ENCODE data around the gene LRP1B. TPM values are rescaled to one million over a fixed set of nuclear protein-coding genes. Genes with fewer than 3 reads are reported as not detected.

LRP1B gene
- total RNA-seq, 1 donor from 2014 or later, result 0.12 TPM

- no peak for DNase-seq (ENCODE audit: low read depth)
- no peak overlapping the region for H3K4me3 ChIP-seq (ENCODE audit: low read depth, low read length)
- TF ChIP-seq CTCF (conservative IDR thresholded peaks at IDR 0.05; ENCODE audit: low read depth, low read length), result no peak
Observed at GRCh38 chr2:140248623-140249022, 1882.2 kb downstream of the LRP1B start.

- DNase-seq (ENCODE audit: low read depth), result no peak
- no peak for TF ChIP-seq CTCF (conservative IDR thresholded peaks at IDR 0.05; ENCODE audit: low read depth, low read length)
Observed at GRCh38 chr2:140247451-140248195, 1883.2 kb downstream of the LRP1B start.

GRCh38 chr2:140246957-140247356 lies 1883.9 kb downstream of the LRP1B start:
- TF ChIP-seq CTCF (conservative IDR thresholded peaks at IDR 0.05; ENCODE audit: low read depth, low read length), result no peak
- H3K4me3 ChIP-seq (ENCODE audit: low read depth, low read length), result no peak overlapping the region
- no peak for DNase-seq (ENCODE audit: low read depth)

More at GRCh38 chr2:140247451-140248195, 1883.2 kb downstream of the LRP1B start:
- H3K4me3 ChIP-seq (ENCODE audit: low read depth, low read length), result no peak overlapping the region

- H3K4me3 ChIP-seq (ENCODE audit: low read depth, low read length), result no peak overlapping the region
- no peak for TF ChIP-seq CTCF (conservative IDR thresholded peaks at IDR 0.05; ENCODE audit: low read depth, low read length)
- no peak for DNase-seq (ENCODE audit: low read depth)
Observed at GRCh38 chr2:140246058-140246457, 1884.8 kb downstream of the LRP1B start.

- no peak overlapping the region for H3K4me3 ChIP-seq (ENCODE audit: low read depth, low read length)
- DNase-seq (ENCODE audit: low read depth), result no peak
- TF ChIP-seq CTCF (conservative IDR thresholded peaks at IDR 0.05; ENCODE audit: low read depth, low read length), result peak; percentile 31
Observed at GRCh38 chr2:140242889-140243288, 1887.9 kb downstream of the LRP1B start.

GRCh38 chr2:140234116-140234515 lies 1896.7 kb downstream of the LRP1B start:
- H3K4me3 ChIP-seq (ENCODE audit: low read depth, low read length), result no peak overlapping the region
- no peak for DNase-seq (ENCODE audit: low read depth)
- no peak for TF ChIP-seq CTCF (conservative IDR thresholded peaks at IDR 0.05; ENCODE audit: low read depth, low read length)

GRCh38 chr2:140210963-140211362 lies 1919.9 kb downstream of the LRP1B start:
- no peak for TF ChIP-seq CTCF (conservative IDR thresholded peaks at IDR 0.05; ENCODE audit: low read depth, low read length)

More at GRCh38 chr2:140210963-140211362, 1919.9 kb downstream of the LRP1B start:
- no peak overlapping the region for H3K4me3 ChIP-seq (ENCODE audit: low read depth, low read length)
- no peak for DNase-seq (ENCODE audit: low read depth)

Measured in epithelial cell of proximal tubule (primary cell).